CD14-positive monocyte (primary cell): ENCODE data around the gene HNMT. TPM values are rescaled to one million over a fixed set of nuclear protein-coding genes. Genes with fewer than 3 reads are reported as not detected.
A peak's percentile ranks its signal among the peaks of the same experiment; 100 is the strongest.

Source experiments
- DNase-seq, 3 donors: peaks; one replicate each; pipeline ENCODE4 v3.0.0-alpha.2; 2011 to 2022
- H2AFZ ChIP-seq: 2 replicates; pipeline ENCODE4 v1.6.0; 2012; ENCODE audit warnings: mild to moderate bottlenecking, low read depth, low read length, inconsistent platforms; ENCODE audit not compliant: insufficient read depth, poor library complexity, severe bottlenecking
- H3K27ac ChIP-seq, 2 donors: 1 replicate in 1 of 2; 2 replicates in 1 of 2; pipeline ENCODE4 v1.5.1; 2012 to 2013; ENCODE audit warnings: low read length in 2 of 2, control low read depth in 1 of 2, inconsistent platforms in 1 of 2, low read depth in 1 of 2, mild to moderate bottlenecking in 1 of 2
- H3K27me3 ChIP-seq, 2 donors: one replicate each; pipeline versions ENCODE4 v1.6.0 to v1.6.1; 2011 to 2013; ENCODE audit warnings: low read length in 2 of 2; ENCODE audit not compliant: control insufficient read depth in 2 of 2, insufficient read depth in 2 of 2
- H3K36me3 ChIP-seq, 2 donors: replicated peaks in 1 of 2; 1 replicate in 1 of 2; 2 replicates in 1 of 2; pipeline versions ENCODE4 v1.5.1 to v1.6.1; 2012 to 2013; ENCODE audit warnings: low read length in 2 of 2, control low read depth in 1 of 2, inconsistent platforms in 1 of 2, mild to moderate bottlenecking in 1 of 2; ENCODE audit not compliant: insufficient read depth in 2 of 2, control insufficient read depth in 1 of 2
- H3K4me1 ChIP-seq, 2 donors: 1 replicate in 1 of 2; 2 replicates in 1 of 2; pipeline versions ENCODE4 v1.5.1 to v1.6.1; 2012 to 2013; ENCODE audit warnings: low read length in 2 of 2, control low read depth in 1 of 2, inconsistent platforms in 1 of 2, mild to moderate bottlenecking in 1 of 2, moderate library complexity in 1 of 2; ENCODE audit not compliant: insufficient read depth in 2 of 2, control insufficient read depth in 1 of 2
- H3K4me2 ChIP-seq: replicated peaks from 2 replicates; pipeline ENCODE3; 2012; ENCODE audit warnings: low read length, moderate library complexity, mild to moderate bottlenecking; ENCODE audit not compliant: poor library complexity, severe bottlenecking; ENCODE audit errors: extremely low read depth
- H3K4me3 ChIP-seq, 3 experiments: fragments of 200-600 bp in 1 of 3; sonication (generic) in 1 of 3; replicated peaks in 1 of 3; 1 replicate in 2 of 3; 2 replicates in 1 of 3; pipeline ENCODE4 v1.5.1; 2011 to 2013; ENCODE audit warnings: low read length in 3 of 3, mild to moderate bottlenecking in 3 of 3, control low read depth in 2 of 3, low read depth in 2 of 3, inconsistent platforms in 1 of 3, moderate library complexity in 1 of 3
- H3K79me2 ChIP-seq: 2 replicates; pipeline ENCODE4 v1.6.0; 2012; ENCODE audit warnings: mild to moderate bottlenecking, control low read depth, inconsistent platforms, low read length, moderate library complexity; ENCODE audit not compliant: insufficient read depth
- H3K9ac ChIP-seq: 2 replicates; pipeline ENCODE4 v1.6.0; 2017; ENCODE audit warnings: low read length, mild to moderate bottlenecking; ENCODE audit not compliant: insufficient read depth, poor library complexity, severe bottlenecking
- H3K9me3 ChIP-seq, 2 donors: replicated peaks in 1 of 2; 1 replicate in 1 of 2; 2 replicates in 1 of 2; pipeline versions ENCODE4 v1.5.1 to v1.6.1; 2012 to 2013; ENCODE audit warnings: low read length in 2 of 2, control low read depth in 1 of 2; ENCODE audit not compliant: control insufficient read depth in 1 of 2, insufficient read depth in 1 of 2
- H4K20me1 ChIP-seq: 2 replicates; pipeline ENCODE4 v1.6.0; 2012; ENCODE audit warnings: mild to moderate bottlenecking, low read length, control low read depth, moderate library complexity; ENCODE audit not compliant: insufficient read depth
- H3K27ac Mint-ChIP-seq, 7 donors: one replicate each; pipeline ENCODE4 v1.8.0; 2020; ENCODE audit warnings: mild to moderate bottlenecking in 7 of 7, mixed read lengths in 7 of 7, moderate library complexity in 6 of 7, inconsistent platforms in 2 of 7
- H3K27me3 Mint-ChIP-seq, 3 donors: one replicate each; pipeline ENCODE4 v1.8.0; 2021 to 2022; ENCODE audit warnings: low read depth in 3 of 3, mild to moderate bottlenecking in 3 of 3, mixed read lengths in 3 of 3, moderate library complexity in 3 of 3, inconsistent platforms in 1 of 3
- H3K36me3 Mint-ChIP-seq, 2 donors: one replicate each; pipeline ENCODE4 v1.8.0; 2020; ENCODE audit warnings: mixed read lengths in 2 of 2, inconsistent platforms in 1 of 2, mild to moderate bottlenecking in 1 of 2
- H3K4me1 Mint-ChIP-seq: one replicate; pipeline ENCODE4 v1.8.0; 2020; ENCODE audit warnings: mild to moderate bottlenecking, mixed read lengths
- H3K4me3 Mint-ChIP-seq, 2 donors: one replicate each; pipeline ENCODE4 v1.8.0; 2020; ENCODE audit warnings: mild to moderate bottlenecking in 2 of 2, mixed read lengths in 2 of 2, moderate library complexity in 1 of 2
- H3K9me3 Mint-ChIP-seq, 7 donors: one replicate each; pipeline ENCODE4 v1.8.0; 2020 to 2022; ENCODE audit warnings: mixed read lengths in 7 of 7, mild to moderate bottlenecking in 6 of 7, moderate library complexity in 6 of 7, inconsistent platforms in 2 of 7
- CTCF ChIP-seq: fragments of 200-600 bp; IDR thresholded peaks from one replicate; pipeline ENCODE4 v1.8.0; 2022; ENCODE audit warnings: antibody characterized with exemption, mild to moderate bottlenecking
- intact Hi-C, 2 donors: fragments of 100-400 bp; cut with micrococcal nuclease; formaldehyde crosslinking; loops; one replicate each; pipeline versions ENCODE4 v1.15.0 to v1.15.1; 2023
- polyA plus RNA-seq, 3 donors: library from polyadenylated mRNA; depleted of rRNA in 1 of 3; unstranded in 2 of 3; stranded (reverse) in 1 of 3; fragments of 300-500 nt in 2 of 3; fragments of >200 nt in 1 of 3; fragmentation: Illumina TruSeq in 2 of 3; gene quantifications; 1 replicate in 2 of 3; 2 replicates in 1 of 3; pipeline ENCODE4 v1.2.3, GENCODE V29; 2012 to 2021

Gene HNMT
- polyA plus RNA-seq, 3 donors = 83.0 to 118 (median 109) TPM

GRCh38 chr2:137987011-137987410 is 22.7 kb downstream of the HNMT start:
- H3K4me3 ChIP-seq = no peak overlapping the region
- H3K9ac ChIP-seq = no peak overlapping the region
- peaks cover 41 to 82% of the 10 kb centered on the region in 2 donors for H3K36me3 ChIP-seq
- no peaks in the 10 kb centered on the region for H3K4me1 ChIP-seq
- Mint-ChIP-seq H3K4me3 (no peak overlapping the region), H3K36me3 (peaks cover 64 to 84% of the 10 kb centered on the region in 2 donors), H3K27me3 (no peaks in the 10 kb centered on the region), H3K9me3 (peaks cover 7 to 18% (median 11%) of the 10 kb centered on the region in 7 donors), H3K27ac (peak overlapping the region in 2 of 7 donors; percentile 10 to 40), H3K4me1 (peaks cover 7% of the 10 kb centered on the region)
- peak overlapping the region in 1 of 2 donors; percentile 13 for H3K27ac ChIP-seq
- H3K9me3 ChIP-seq = peaks cover 4 to 17% of the 10 kb centered on the region in 2 donors
- no peak overlapping the region for H3K4me2 ChIP-seq
- peaks cover 49% of the 10 kb centered on the region for H4K20me1 ChIP-seq
- no peak for TF ChIP-seq CTCF
- no peak for DNase-seq
- H3K27me3 ChIP-seq = no peaks in the 10 kb centered on the region
- intact Hi-C loops = no loop called here
- H3K79me2 ChIP-seq = peaks cover 70% of the 10 kb centered on the region
- no peak overlapping the region for H2AFZ ChIP-seq

DNA sequence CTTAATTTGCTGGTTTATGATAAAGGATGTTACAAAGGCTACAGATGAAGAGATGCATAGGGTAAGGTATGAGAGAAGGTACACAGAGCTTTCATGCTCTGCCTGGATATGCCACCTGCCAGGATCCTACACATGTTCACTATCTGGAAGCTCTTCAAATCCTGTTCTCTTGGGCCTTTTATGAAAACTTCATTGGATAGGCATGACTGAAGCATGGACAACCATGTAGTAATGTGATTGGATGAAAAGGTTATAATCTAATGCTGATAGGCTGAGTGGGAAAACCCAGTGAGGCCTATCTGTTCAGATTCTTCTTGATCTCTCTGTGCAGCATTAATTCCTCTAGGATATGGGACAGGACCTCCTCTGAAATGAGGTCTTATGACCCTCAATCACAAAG is 26.8 kb downstream of the HNMT start:
- H3K9me3 ChIP-seq = peaks cover 19 to 43% of the 10 kb centered on the region in 2 donors
- no peak overlapping the region for H3K4me3 ChIP-seq
- peaks cover 0 to 2% (median 0%) of the 10 kb centered on the region in 3 donors for H3K27me3 Mint-ChIP-seq
- H3K9ac ChIP-seq = no peak overlapping the region
- peaks cover 23% of the 10 kb centered on the region for H4K20me1 ChIP-seq
- no peak overlapping the region for H3K4me3 Mint-ChIP-seq
- H3K36me3 Mint-ChIP-seq = peaks cover 52 to 69% of the 10 kb centered on the region in 2 donors
- peaks cover 35 to 60% of the 10 kb centered on the region in 2 donors for H3K36me3 ChIP-seq
- no peaks in the 10 kb centered on the region for H3K4me1 Mint-ChIP-seq
- H3K4me1 ChIP-seq = no peaks in the 10 kb centered on the region
- H3K79me2 ChIP-seq = peaks cover 36% of the 10 kb centered on the region
- H3K4me2 ChIP-seq = no peak overlapping the region
- H3K27ac ChIP-seq = no peak overlapping the region
- intact Hi-C loops = no loop called here
- H3K27ac Mint-ChIP-seq = no peak overlapping the region
- DNase-seq = no peak
- no peak overlapping the region for H2AFZ ChIP-seq
- no peak for TF ChIP-seq CTCF
- no peaks in the 10 kb centered on the region for H3K27me3 ChIP-seq
- H3K9me3 Mint-ChIP-seq = peaks cover 39 to 54% (median 46%) of the 10 kb centered on the region in 7 donors
